GM12878 (cell line): ENCODE measurements around the gene CHEK1. TPM values are rescaled to one million over a fixed set of nuclear protein-coding genes. Genes with fewer than 3 reads are reported as not detected.
A peak's percentile ranks its signal among the peaks of the same experiment; 100 is the strongest.

Experiments
- ATAC-seq: fragments of 200-7000 bp; cut with Tn5 transposase; 3 replicates; pipeline ENCODE4 v1.9.1; 2020; ENCODE audit warnings: mild to moderate bottlenecking, moderate library complexity
- BruUV-seq: library from RNA; stranded (reverse); fragments of 400-500 nt; replicated peaks from 2 replicates; lab custom pipeline; 2021; lab: Mats Ljungman, UMichigan
- CTCF ChIA-PET: fragments of 300-600 bp; sonication (Branson Sonifier 250); formaldehyde crosslinking; extraction: SDS; loops from one replicate; lab custom pipeline; 2021; ENCODE audit warnings: inconsistent platforms; lab: Yijun Ruan, JAX
- POLR2A ChIA-PET: fragments of 350-600 bp; formaldehyde crosslinking; extraction: SDS; loops from one replicate; lab custom pipeline; 2021; ENCODE audit warnings: inconsistent platforms; lab: Charles Lee
- RAD21 ChIA-PET: fragments of 300-600 bp; sonication (Branson Sonifier 250); formaldehyde crosslinking; loops from one replicate; lab custom pipeline; 2023; ENCODE audit warnings: antibody characterized with exemption; ENCODE audit not compliant: unreplicated experiment; lab: Charles Lee
- SMC1A ChIA-PET: fragments of 300-600 bp; sonication (Branson Sonifier 250); formaldehyde crosslinking; loops from one replicate; lab custom pipeline; 2023; ENCODE audit not compliant: unreplicated experiment, uncharacterized antibody; lab: Charles Lee
- DNase-seq: peaks from one replicate; pipeline ENCODE4 v3.0.0-alpha.2; 2011; ENCODE audit warnings: low read depth, low spot score
- FAIRE-seq: peaks from 3 replicates; lab custom pipeline; 2011; peaks lifted over from hg19 to GRCh38; lab: Jason Lieb, UNC
- H2AFZ ChIP-seq: 2 replicates; pipeline ENCODE4 v1.6.0; 2011; ENCODE audit warnings: low read depth, low read length, control low read depth; ENCODE audit not compliant: control insufficient read depth
- H3K27ac ChIP-seq: 2 replicates; pipeline ENCODE4 v1.5.1; 2011; ENCODE audit warnings: control low read depth; ENCODE audit not compliant: control insufficient read depth, insufficient read depth
- H3K27me3 ChIP-seq, 2 experiments: replicated peaks in 1 of 2; 2 replicates each; pipeline versions ENCODE4 v1.6.0 to v1.6.1; 2011; ENCODE audit warnings: low read length in 1 of 2; ENCODE audit not compliant: control insufficient read depth in 2 of 2, insufficient read depth in 2 of 2
- H3K36me3 ChIP-seq, 2 experiments: 2 replicates each; pipeline ENCODE4 v1.5.1; 2011; ENCODE audit warnings: low read length in 1 of 2; ENCODE audit not compliant: control insufficient read depth in 2 of 2, insufficient read depth in 2 of 2
- H3K4me1 ChIP-seq: 2 replicates; pipeline ENCODE4 v1.6.1; 2011; ENCODE audit warnings: mild to moderate bottlenecking, low read length, moderate library complexity, mixed read lengths; ENCODE audit not compliant: control insufficient read depth, insufficient read depth
- H3K4me2 ChIP-seq: 2 replicates; pipeline ENCODE4 v1.6.0; 2011; ENCODE audit warnings: control low read depth; ENCODE audit not compliant: control insufficient read depth, insufficient read depth
- H3K4me3 ChIP-seq: fragments of 200-600 bp; sonication (generic); 2 replicates; pipeline ENCODE4 v1.5.1; 2016
- H3K79me2 ChIP-seq: 2 replicates; pipeline ENCODE4 v1.6.0; 2011; ENCODE audit warnings: low read length; ENCODE audit not compliant: control insufficient read depth, insufficient read depth
- H3K9ac ChIP-seq: 2 replicates; pipeline ENCODE4 v1.8.0; 2011; ENCODE audit warnings: low read length, control low read depth, mixed read lengths; ENCODE audit not compliant: control insufficient read depth, insufficient read depth
- H3K9me3 ChIP-seq: replicated peaks from 3 replicates; pipeline ENCODE4 v1.5.1; 2011; ENCODE audit warnings: mild to moderate bottlenecking, low read length; ENCODE audit not compliant: control insufficient read depth, insufficient read depth
- H4K20me1 ChIP-seq: 2 replicates; pipeline ENCODE4 v1.6.0; 2011; ENCODE audit not compliant: control insufficient read depth, insufficient read depth
- CTCF ChIP-seq, 3 experiments: IDR thresholded peaks in 2 of 3; conservative IDR thresholded peaks in 1 of 3; 2 replicates each; pipeline ENCODE4 v1.5.1; 2011; ENCODE audit warnings: low read depth in 3 of 3, low read length in 3 of 3, mild to moderate bottlenecking in 3 of 3, control low read depth in 2 of 3, moderate library complexity in 2 of 3, inconsistent platforms in 1 of 3, mixed read lengths in 1 of 3; ENCODE audit not compliant: control insufficient read depth in 2 of 3, insufficient read depth in 1 of 3; ENCODE audit errors: extremely low read depth in 1 of 3
- PML ChIP-seq: IDR thresholded peaks from 2 replicates; pipeline ENCODE4 v1.6.1; 2012; ENCODE audit warnings: low read length, inconsistent platforms
- REST ChIP-seq: IDR thresholded peaks from 2 replicates; pipeline ENCODE4 v1.6.1; 2012; ENCODE audit warnings: mild to moderate bottlenecking, low read depth, low read length
- SMC3 ChIP-seq: IDR thresholded peaks from 2 replicates; pipeline ENCODE4 v1.6.1; 2011; ENCODE audit warnings: low read length, improper control_type of control experiment, borderline replicate concordance
- USF2 ChIP-seq: IDR thresholded peaks from 2 replicates; pipeline ENCODE4 v1.6.1; 2011; ENCODE audit warnings: low read depth, low read length, improper control_type of control experiment, borderline replicate concordance
- ZNF687 ChIP-seq: fragments of 450-650 bp; IDR thresholded peaks from 2 replicates; pipeline ENCODE4 v1.6.1; 2017; ENCODE audit warnings: mild to moderate bottlenecking, moderate library complexity
- WGBS: methylation state at CpG from one replicate; pipeline ENCODE4 v1.1.6; 2016; ENCODE audit warnings: low lambda C conversion rate; ENCODE audit not compliant: insufficient replicate concordance, insufficient coverage; ENCODE audit errors: missing lambda C conversion rate; 5-methylcytosine and 5-hydroxymethylcytosine counted together
- in situ Hi-C: fragments of 300-500 bp; cut with MboI; formaldehyde crosslinking; loops from 9 replicates; pipeline ENCODE4 v1.14.3; 2018; ENCODE audit warnings: mixed read lengths
- intact Hi-C: fragments of 100-400 bp; cut with micrococcal nuclease; formaldehyde crosslinking; loops from one replicate; pipeline ENCODE4 v1.14.2; 2022; ENCODE audit not compliant: unreplicated experiment
- polyA plus RNA-seq, 11 experiments: library from polyadenylated mRNA; depleted of rRNA in 4 of 11; unstranded in 6 of 11; stranded (reverse) in 5 of 11; fragments of >200 nt; fragmentation: Nextera tagmentation in 4 of 11; fragmentation: Illumina TruSeq in 1 of 11; extraction: Ambion mirVana in 4 of 11; extraction: Trizol in 1 of 11; gene quantifications; 1 replicate in 1 of 11; 2 replicates in 10 of 11; pipeline versions ENCODE4 v1.2.1 to v1.2.3, GENCODE V29; 2011 to 2016; ENCODE audit warnings: inconsistent platforms in 2 of 11, missing spikeins in 2 of 11, low read depth in 1 of 11
- total RNA-seq, 4 experiments: library from RNA; depleted of rRNA in 3 of 4; stranded (reverse); fragments of >200 nt in 3 of 4; fragmentation: Illumina TruSeq in 1 of 4; extraction: Trizol in 1 of 4; gene quantifications; 2 replicates each; pipeline versions ENCODE4 v1.2.1 to v1.2.3, GENCODE V29; 2013 to 2021

The CHEK1 gene
- total and polyA plus RNA-seq, 10 of the 15 experiments (the other 5 are each of a cell fraction or from before 2014, with no cell fraction given): 42.1 to 72.9 (median 65.6) TPM

GRCh38 chr11:125720781-125721180, 95.8 kb downstream of the CHEK1 start (continued):
- no peak for TF ChIP-seq REST

GRCh38 chr11:125724125-125724524, 99.2 kb downstream of the CHEK1 start:
- Histone ChIP-seq H3K79me2 (no peaks in the 10 kb centered on the region), H3K27me3 (peaks cover 0 to 2% of the 10 kb centered on the region in 2 experiments; a peak in 2 of 4 replicates), H3K9me3 (no peaks in the 10 kb centered on the region), H4K20me1 (no peaks in the 10 kb centered on the region), H3K36me3 (no peaks in the 10 kb centered on the region), H2AFZ (no peak overlapping the region), H3K4me3 (no peak overlapping the region), H3K9ac (no peak overlapping the region), H3K27ac (no peak overlapping the region), H3K4me1 (no peaks in the 10 kb centered on the region), H3K4me2 (no peak overlapping the region)
- ChIA-PET SMC1A (interaction anchor here (0.6 to 1.5 kb wide), 3 partner anchors 12 to 166 kb away, joined by 3 to 4 read pairs (median 3); partner anchors contain the start of gene PATE1), POLR2A (interaction anchor here (0.6 kb wide), 1 partner anchor 162 kb away, joined by 3 read pairs; no protein-coding TSS in a partner anchor), CTCF (interaction anchor here (0.7 to 1.1 kb wide), 3 partner anchors 44 to 151 kb away, joined by 3 to 4 read pairs (median 3); no protein-coding TSS in a partner anchor), RAD21 (interaction anchor here (1.3 kb wide), 1 partner anchor 151 kb away, joined by 5 read pairs; no protein-coding TSS in a partner anchor)
- in situ Hi-C loops (no loop called here), intact Hi-C loops (loop anchor here (2.0 kb wide), 1 partner anchor 151 kb away; no protein-coding TSS in a partner anchor)
- peak; percentile 7 to 36 (median 31); a peak in 3 of 6 replicates for TF ChIP-seq CTCF (IDR thresholded peaks at IDR 0.05 in 2 of 3, conservative IDR thresholded peaks at IDR 0.05 in 1 of 3; ENCODE audit: control insufficient read depth in 2 of 3, extremely low read depth in 1 of 3, insufficient read depth in 1 of 3, low read depth in 3 of 3, low read length in 3 of 3)
- TF ChIP-seq SMC3: peak; percentile 27; the same call in 1 of the 2 replicates
- no peak for TF ChIP-seq PML
- TF ChIP-seq ZNF687: no peak
- no peak for TF ChIP-seq USF2
- BruUV-seq: no TSS peak
- FAIRE-seq (peak; percentile 27), ATAC-seq (peak; percentile 63), DNase-seq (no peak)
- WGBS: 58% methylated on average over 1 of the region's 1 CpG
